ENCODE results near the gene MTSS2. TPM values are rescaled to one million over a fixed set of nuclear protein-coding genes. Genes with fewer than 3 reads are reported as not detected.

The MTSS2 gene
- total RNA-seq, 1 donor = 97.6 TPM

DNA sequence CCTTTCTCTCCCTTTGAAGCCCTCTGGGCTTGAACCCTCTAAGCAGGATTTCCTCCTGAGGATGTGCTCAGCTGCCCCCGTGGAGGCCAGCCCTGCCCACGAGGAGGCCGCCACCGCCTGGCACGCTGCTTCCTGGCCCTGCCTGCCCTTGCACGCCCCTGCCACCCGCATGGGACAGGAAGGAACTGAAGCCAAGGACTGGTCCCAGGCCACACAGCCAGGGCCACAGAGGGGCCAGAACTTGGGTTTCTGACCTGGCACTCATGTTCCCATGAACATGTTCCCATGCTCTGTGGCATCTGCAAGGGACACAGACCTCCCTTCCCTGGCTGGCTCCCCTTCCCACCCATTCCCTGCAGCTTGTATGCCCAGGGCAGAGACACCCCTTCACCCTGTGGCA lies 24.1 kb upstream of the MTSS2 start:
- no peak for DNase-seq (ENCODE audit: low read depth)
- TF ChIP-seq, protein P1, sequence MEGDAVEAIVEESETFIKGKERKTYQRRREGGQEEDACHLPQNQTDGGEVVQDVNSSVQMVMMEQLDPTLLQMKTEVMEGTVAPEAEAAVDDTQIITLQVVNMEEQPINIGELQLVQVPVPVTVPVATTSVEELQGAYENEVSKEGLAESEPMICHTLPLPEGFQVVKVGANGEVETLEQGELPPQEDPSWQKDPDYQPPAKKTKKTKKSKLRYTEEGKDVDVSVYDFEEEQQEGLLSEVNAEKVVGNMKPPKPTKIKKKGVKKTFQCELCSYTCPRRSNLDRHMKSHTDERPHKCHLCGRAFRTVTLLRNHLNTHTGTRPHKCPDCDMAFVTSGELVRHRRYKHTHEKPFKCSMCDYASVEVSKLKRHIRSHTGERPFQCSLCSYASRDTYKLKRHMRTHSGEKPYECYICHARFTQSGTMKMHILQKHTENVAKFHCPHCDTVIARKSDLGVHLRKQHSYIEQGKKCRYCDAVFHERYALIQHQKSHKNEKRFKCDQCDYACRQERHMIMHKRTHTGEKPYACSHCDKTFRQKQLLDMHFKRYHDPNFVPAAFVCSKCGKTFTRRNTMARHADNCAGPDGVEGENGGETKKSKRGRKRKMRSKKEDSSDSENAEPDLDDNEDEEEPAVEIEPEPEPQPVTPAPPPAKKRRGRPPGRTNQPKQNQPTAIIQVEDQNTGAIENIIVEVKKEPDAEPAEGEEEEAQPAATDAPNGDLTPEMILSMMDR (IDR thresholded peaks at IDR 0.05; ENCODE audit: insufficient read depth, low read depth, low read length) = no peak
- H3K4me3 ChIP-seq (ENCODE audit: low read depth, low read length) = no peak overlapping the region

DNA sequence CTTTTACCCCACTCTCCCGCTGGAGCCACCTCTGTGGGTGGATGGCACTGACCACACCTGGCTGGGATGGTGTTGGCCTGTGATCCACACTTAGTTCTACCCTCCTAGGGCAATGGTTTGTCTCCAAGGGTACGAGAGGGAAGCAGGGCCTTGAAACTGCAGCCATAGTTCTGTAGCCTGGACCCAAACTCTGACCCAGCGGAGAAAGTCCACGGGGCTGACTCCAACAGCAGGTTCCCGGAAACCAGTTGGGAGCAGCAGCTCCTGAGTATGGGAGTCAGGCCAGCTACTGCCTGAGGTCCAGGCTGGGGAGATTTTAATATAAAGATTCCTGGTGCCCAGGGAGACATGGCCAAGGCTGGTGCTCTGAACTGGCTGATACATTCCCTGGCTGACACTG lies 23.6 kb upstream of the MTSS2 start:
- TF ChIP-seq, protein P1 (IDR thresholded peaks at IDR 0.05; ENCODE audit: insufficient read depth, low read depth, low read length) = no peak
- DNase-seq (ENCODE audit: low read depth) = no peak
- H3K4me3 ChIP-seq (ENCODE audit: low read depth, low read length) = no peak overlapping the region

DNA sequence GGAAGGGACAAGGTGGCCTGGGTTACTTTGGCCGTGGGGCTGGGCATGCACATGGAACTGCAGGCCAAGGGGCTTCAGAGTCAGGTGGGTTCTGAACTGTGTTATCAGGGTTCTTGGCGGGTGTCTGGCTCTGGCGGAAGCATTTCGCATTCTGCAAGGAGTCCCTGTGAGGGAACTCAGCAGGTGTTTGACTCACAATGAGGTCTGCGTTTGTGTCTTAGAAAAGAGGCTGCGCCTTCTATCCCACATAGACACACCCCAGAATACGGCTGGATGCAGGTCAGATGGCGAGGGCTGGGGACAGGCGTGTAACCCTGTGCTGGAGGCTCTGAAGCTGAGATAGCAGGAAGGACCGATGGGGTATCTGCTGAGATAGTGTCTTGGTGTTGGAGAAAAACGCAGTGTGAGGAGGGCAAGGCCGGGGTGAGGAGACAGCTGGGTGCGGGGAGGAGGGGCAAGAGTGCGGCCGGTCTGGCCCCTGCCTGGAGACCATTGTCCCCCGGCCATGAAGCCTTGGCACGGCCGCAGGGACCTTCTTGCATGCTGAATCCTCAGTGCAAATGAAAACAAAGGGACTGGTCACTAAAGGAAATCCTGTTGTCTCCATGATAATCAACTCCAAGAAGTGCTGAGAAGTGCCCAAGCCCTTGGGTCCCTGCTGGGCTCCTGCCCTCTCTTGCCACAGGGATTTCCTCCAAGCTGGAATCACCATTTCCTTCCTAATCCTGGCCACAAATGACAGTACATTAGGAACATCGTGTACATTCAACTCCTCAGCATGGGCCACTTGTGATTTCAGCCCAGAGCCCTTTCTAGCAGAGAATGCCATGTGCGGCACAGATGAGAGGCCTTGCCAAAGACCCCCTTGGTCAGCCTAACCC lies 22.8 kb upstream of the MTSS2 start:
- no peak overlapping the region for H3K4me3 ChIP-seq (ENCODE audit: low read depth, low read length)
- no peak for DNase-seq (ENCODE audit: low read depth)
- TF ChIP-seq, protein P1 (IDR thresholded peaks at IDR 0.05; ENCODE audit: insufficient read depth, low read depth, low read length) = no peak

DNA sequence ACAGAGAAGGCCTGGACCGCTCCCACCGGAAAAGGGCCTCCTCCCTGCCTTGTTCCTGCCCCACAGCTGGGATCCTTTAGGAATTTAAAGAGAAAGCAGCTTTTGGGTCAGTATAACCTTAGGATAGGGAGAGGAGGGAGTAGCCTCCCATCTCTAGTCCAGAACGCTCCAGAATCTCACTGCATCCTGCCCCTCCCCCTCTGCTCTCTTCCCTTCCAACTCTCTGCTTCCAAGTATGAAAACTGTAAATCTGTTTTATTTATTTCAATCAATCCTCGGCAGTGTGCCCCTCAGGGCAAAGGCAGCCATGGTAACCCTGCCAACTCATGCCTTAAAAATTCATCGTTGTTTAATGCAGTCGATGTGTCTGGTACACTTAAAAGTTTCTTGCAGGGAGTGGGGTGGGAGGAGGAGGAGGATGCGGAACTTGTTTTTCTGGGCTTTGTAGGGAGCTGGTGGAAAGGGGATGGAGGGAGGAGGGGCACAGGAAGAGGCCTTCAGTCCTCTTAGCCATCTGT lies 21.2 kb upstream of the MTSS2 start:
- no peak overlapping the region for H3K4me3 ChIP-seq (ENCODE audit: low read depth, low read length)
- TF ChIP-seq, protein P1 (IDR thresholded peaks at IDR 0.05; ENCODE audit: insufficient read depth, low read depth, low read length) = no peak
- DNase-seq (ENCODE audit: low read depth) = peak; percentile 93

DNA sequence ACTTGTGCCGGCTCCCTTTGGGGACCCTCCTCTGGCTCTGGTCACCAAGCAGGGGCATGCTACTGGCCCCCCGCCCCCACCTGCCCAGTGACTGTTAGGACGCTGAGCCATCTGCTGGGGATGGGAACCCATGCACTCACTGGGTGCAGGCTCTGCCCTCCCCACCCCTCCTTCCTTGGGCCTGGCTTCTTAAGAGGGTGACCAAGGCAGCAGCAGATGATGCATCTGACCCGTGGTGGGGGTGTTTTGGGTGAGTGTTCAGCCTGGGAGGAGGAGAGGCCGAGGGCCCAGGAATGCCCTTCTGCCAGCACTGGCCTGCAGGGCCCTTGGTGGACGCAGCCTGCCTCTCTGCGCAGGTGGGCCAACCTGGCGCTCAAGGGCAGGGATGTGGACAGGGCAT lies 19.2 kb upstream of the MTSS2 start:
- no peak for DNase-seq (ENCODE audit: low read depth)
- no peak overlapping the region for H3K4me3 ChIP-seq (ENCODE audit: low read depth, low read length)
- TF ChIP-seq, protein P1 (IDR thresholded peaks at IDR 0.05; ENCODE audit: insufficient read depth, low read depth, low read length) = no peak

DNA sequence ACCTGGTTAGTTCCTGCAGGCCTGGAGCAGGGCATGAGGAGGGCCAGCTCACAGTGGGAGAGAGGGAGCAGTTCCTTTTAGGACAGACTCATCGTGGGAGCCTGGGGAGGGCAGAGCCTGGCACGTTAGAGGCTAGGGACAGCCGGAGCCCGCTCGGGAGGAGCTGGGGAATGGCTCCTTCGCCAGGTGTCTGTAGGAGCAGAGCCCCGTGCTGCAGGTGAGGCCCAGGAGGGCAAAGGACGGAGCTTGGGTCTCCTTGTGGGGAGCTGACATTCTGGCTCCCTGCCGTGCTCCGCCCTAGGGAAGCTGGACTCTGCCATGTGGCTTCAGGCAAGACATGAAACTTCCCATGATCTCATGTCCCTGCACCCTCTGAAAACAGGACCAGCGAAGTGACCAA lies 18.7 kb upstream of the MTSS2 start:
- no peak for DNase-seq (ENCODE audit: low read depth)
- no peak overlapping the region for H3K4me3 ChIP-seq (ENCODE audit: low read depth, low read length)
- TF ChIP-seq, protein P1 (IDR thresholded peaks at IDR 0.05; ENCODE audit: insufficient read depth, low read depth, low read length) = no peak

Measured in fibroblast of villous mesenchyme (primary cell).